Fibroblast of villous mesenchyme (primary cell): ENCODE results near the gene RELA. TPM values are rescaled to one million over a fixed set of nuclear protein-coding genes. Genes with fewer than 3 reads are reported as not detected.

Source experiments
- DNase-seq: peaks from one replicate; pipeline ENCODE4 v3.0.0-alpha.2; 2010; ENCODE audit warnings: low read depth
- H3K4me3 ChIP-seq: 2 replicates; pipeline ENCODE4 v1.5.1; 2011; ENCODE audit warnings: low read depth, mild to moderate bottlenecking, low read length
- small RNA-seq: library from RNA; depleted of rRNA; stranded (forward); fragments of <200 nt; gene quantifications from one replicate; pipeline ENCODE3, GENCODE V24; 2012
- total RNA-seq: library from RNA; depleted of rRNA; stranded (reverse); fragments of >200 nt; gene quantifications from 2 replicates; pipeline ENCODE4 v1.2.3, GENCODE V29; 2012
- TF ChIP-seq, protein P1 (sequence below): IDR thresholded peaks from 2 replicates; pipeline ENCODE4 v1.5.1; 2012; ENCODE audit warnings: low read depth, mild to moderate bottlenecking, low read length; ENCODE audit not compliant: insufficient read depth

RELA gene
- total RNA-seq, 1 donor, result 24.2 TPM

DNA sequence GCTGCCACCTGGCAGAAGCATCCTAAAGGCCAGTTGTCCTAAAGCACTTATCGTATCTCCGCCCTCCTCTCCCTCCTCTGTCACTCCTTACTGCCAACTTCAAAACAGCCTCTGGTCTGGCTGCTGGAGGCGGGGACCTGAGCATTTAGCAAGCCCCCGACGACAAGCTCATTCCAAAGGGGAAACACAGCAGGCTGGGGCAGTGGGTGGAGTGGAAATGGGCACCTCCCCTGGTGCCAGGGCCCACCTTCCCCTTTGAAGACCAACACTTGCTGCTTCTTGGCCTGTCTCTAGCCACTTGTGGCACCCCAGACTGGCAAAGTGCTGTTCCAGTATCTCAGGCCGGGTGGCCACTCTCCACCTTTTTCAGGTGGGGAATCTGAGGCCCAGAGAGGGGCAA lies 52.3 kb downstream of the RELA start:
- TF ChIP-seq, protein P1, sequence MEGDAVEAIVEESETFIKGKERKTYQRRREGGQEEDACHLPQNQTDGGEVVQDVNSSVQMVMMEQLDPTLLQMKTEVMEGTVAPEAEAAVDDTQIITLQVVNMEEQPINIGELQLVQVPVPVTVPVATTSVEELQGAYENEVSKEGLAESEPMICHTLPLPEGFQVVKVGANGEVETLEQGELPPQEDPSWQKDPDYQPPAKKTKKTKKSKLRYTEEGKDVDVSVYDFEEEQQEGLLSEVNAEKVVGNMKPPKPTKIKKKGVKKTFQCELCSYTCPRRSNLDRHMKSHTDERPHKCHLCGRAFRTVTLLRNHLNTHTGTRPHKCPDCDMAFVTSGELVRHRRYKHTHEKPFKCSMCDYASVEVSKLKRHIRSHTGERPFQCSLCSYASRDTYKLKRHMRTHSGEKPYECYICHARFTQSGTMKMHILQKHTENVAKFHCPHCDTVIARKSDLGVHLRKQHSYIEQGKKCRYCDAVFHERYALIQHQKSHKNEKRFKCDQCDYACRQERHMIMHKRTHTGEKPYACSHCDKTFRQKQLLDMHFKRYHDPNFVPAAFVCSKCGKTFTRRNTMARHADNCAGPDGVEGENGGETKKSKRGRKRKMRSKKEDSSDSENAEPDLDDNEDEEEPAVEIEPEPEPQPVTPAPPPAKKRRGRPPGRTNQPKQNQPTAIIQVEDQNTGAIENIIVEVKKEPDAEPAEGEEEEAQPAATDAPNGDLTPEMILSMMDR, result no peak
- DNase-seq, result no peak
- H3K4me3 ChIP-seq, result no peak overlapping the region

DNA sequence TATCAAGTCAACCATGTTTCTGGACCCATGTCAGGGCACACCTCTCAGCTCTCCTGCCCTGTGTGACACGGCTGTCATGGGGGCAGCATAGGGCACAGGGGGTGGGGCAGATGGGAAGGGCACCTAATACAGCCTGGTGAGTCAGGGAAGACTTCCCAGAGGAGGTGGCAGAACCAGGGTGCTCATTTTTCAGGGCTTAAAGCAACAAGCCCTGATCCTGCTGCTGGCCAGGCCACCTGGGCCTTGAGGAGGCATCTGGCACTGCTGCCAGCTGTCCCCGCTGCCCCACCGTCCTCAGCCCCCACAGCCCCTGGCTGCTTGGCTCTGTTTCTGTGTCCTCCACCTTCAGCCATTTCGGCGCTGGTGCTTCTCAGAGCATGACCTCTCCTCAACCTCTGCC lies 53.1 kb downstream of the RELA start:
- no peak for DNase-seq
- no peak overlapping the region for H3K4me3 ChIP-seq
- TF ChIP-seq, protein P1, result no peak

DNA sequence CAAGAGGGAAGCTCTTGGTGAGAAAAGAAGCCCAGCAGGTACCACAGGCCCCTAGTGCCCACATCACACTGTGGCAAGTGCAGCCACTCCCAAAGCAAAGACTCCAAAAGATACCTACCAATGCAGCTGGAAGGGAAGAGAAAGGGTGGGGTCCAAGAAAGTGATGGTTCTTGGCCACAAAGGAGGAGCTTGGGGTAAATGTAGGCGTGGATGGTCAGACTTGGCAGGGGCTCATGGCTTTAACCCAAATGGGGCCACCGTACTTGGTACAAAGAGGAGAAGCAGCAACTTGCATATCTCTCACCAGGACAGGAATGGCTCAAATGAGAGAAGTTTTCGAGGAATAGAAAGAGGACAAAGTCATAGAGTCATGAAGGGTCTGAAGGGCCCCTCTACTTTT lies 53.5 kb downstream of the RELA start:
- TF ChIP-seq, protein P1, result no peak
- DNase-seq, result no peak
- H3K4me3 ChIP-seq, result no peak overlapping the region

DNA sequence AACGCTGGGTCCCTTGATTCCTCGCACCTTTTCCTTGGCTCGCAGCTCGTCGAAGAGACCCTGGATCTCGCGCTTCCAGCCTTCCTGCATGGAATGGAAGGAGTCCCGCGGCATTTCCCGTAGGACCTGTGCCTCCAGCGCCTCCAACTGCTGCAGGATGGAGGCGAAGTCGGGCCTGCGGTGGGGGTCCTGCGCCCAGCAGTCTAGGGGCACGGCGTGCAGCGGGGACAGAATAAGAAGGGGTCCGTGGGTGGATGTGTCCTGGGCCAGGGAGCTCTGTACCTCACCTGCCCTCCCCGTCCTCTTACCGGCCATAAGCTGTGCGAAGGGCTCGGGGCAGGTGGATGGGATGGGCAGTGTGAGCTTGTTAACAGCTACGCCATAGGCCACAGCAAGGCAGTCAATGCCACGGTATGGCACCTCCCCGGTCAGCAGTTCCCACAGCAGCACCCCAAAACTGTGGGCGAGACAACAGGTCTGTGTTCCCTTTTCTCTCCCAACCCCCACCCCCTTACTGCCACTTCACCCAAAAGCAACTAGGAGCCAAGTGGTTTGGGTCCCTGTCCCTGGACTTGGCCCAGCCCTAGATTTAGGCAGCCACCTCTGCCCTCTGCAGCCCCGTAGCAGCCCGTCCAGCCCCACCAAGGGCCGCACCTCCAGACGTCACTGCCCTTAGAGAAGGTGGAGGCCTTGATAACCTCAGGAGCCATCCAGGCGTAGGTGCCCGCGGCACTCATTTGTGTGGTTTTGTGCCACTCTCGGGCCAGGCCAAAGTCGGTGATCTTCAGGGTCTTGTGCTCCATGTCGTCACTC lies 54.9 kb downstream of the RELA start:
- TF ChIP-seq, protein P1, result no peak
- peak overlapping the region; percentile 34 for H3K4me3 ChIP-seq
- DNase-seq, result no peak

DNA sequence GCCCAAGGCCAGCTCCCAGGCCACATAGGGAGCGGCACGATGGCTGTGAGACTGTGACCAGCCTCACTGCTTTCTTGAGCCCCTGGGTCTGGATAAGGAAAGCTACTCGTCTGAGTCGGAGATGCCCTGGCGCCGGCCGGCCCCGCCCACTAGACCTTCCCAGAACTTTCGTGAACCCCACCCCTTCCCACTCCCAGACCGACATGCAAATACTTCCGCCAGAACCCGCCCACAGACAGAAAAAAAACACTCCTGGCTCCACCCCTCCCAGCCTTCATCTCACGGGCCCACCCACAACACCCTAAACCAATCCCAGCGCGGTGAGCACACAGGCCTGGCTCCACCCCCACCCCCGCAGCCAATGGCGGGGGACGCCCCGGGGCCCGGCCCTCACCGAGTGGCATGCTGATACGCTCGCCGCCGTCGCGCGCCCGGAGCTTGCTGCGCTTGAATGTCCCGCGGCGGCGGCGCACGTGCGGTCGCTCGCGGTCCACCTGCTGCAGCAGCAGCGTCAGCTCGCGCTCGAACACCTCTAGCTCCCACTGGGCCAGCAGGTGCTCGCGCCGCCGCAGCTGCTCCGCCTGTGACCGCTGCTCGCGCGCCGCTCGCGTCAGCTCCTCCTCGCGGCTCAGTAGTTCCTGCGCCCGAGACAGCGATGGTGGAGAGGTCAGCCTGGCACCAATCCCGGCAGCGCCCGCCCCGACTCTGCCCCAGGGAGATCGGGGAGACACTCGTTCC lies 55.7 kb downstream of the RELA start:
- H3K4me3 ChIP-seq, result peak overlapping the region; percentile 34
- TF ChIP-seq, protein P1, result no peak
- DNase-seq, result peak; percentile 98

DNA sequence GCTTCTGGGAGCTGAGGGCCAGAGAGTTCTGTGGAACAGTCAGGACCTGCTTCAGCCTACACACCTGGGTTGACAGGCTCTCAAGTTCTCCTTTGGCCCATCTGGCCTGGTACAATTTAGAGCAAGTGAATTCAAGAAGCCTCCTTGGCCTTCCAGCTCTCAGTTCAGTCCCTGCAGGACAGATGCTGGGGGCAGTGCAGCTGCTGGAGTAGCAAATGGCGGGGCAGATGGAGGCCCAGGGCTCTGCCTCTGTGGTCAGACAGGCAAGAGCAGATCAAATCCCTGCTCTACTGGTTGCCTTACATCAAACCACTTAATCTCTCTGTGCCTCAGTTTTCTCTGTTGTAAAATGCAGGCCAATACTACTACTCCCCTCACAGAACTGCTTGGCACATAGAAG lies 58.5 kb downstream of the RELA start:
- DNase-seq, result no peak
- H3K4me3 ChIP-seq, result no peak overlapping the region
- TF ChIP-seq, protein P1, result no peak

Small RNAs within 50 kb of the gene (small RNA-seq; reads per million reads assigned to genes)
- not detected for gene MIR4489
- gene MIR4690, result not detected
- not detected for gene RN7SL309P

Other genes starting within 250 kb of the RELA start
- 413 and 487 TPM in 2 replicates for gene NEAT1, start 240.1 kb downstream of the RELA start, total RNA-seq
- gene MALAT1, start 163.9 kb downstream of the RELA start, total RNA-seq, result 12,351 and 16,563 TPM in 2 replicates
- 125 and 135 TPM in 2 replicates for gene SCYL1, start 137.8 kb downstream of the RELA start, total RNA-seq
- gene LTBP3, start 104.6 kb downstream of the RELA start, total RNA-seq, result 23.7 and 24.2 TPM in 2 replicates
- gene ZNRD2, start 92.4 kb downstream of the RELA start, total RNA-seq, result 31.1 and 49.6 TPM in 2 replicates
- 19.0 and 27.4 TPM in 2 replicates for gene FAM89B, start 90.4 kb downstream of the RELA start, total RNA-seq
- 33.7 and 47.7 TPM in 2 replicates for gene EHBP1L1, start 86.9 kb downstream of the RELA start, total RNA-seq
- under 0.01 TPM in 1 of 2 replicates, not detected in the other for gene KCNK7, start 67.1 kb downstream of the RELA start, total RNA-seq
- 28.9 and 29.3 TPM in 2 replicates for gene MAP3K11, start 48.7 kb downstream of the RELA start, total RNA-seq
- 32.4 and 33.5 TPM in 2 replicates for gene PCNX3, start 47.1 kb downstream of the RELA start, total RNA-seq
- gene SIPA1, start 24.8 kb downstream of the RELA start, total RNA-seq, result 34.5 and 34.8 TPM in 2 replicates
- gene KAT5, start 49.3 kb upstream of the RELA start, total RNA-seq, result 33.2 and 42.2 TPM in 2 replicates
- 41.5 and 44.1 TPM in 2 replicates for gene RNASEH2C, start 57.9 kb upstream of the RELA start, total RNA-seq
- 13.8 and 16.4 TPM in 2 replicates for gene AP5B1, start 118.1 kb upstream of the RELA start, total RNA-seq
- not detected in 2 replicates for gene OVOL1, start 124.1 kb upstream of the RELA start, total RNA-seq
- under 0.01 TPM in 1 of 2 replicates, not detected in the other for gene SNX32, start 171.0 kb upstream of the RELA start, total RNA-seq
- 1,115 and 1,444 TPM in 2 replicates for gene CFL1, start 195.3 kb upstream of the RELA start, total RNA-seq
- gene MUS81, start 197.5 kb upstream of the RELA start, total RNA-seq, result 71.2 and 75.7 TPM in 2 replicates
- 77.7 and 79.6 TPM in 2 replicates for gene EFEMP2, start 209.9 kb upstream of the RELA start, total RNA-seq
- gene CTSW, start 216.9 kb upstream of the RELA start, total RNA-seq, result 0.43 TPM in 1 of 2 replicates, not detected in the other
- 144 and 158 TPM in 2 replicates for gene FIBP, start 225.6 kb upstream of the RELA start, total RNA-seq
- 37.1 and 49.0 TPM in 2 replicates for gene CCDC85B, start 227.8 kb upstream of the RELA start, total RNA-seq
- 18.0 and 41.0 TPM in 2 replicates for gene FOSL1, start 237.5 kb upstream of the RELA start, total RNA-seq